ENCODE results near the gene KLHDC7B. TPM values are rescaled to one million over a fixed set of nuclear protein-coding genes. Genes with fewer than 3 reads are reported as not detected.

KLHDC7B gene
- total and polyA plus RNA-seq, 10 of the 15 experiments (the other 5 are each of a cell fraction or from before 2014, with no cell fraction given): 0.05 to 2.2 (median 0.93) TPM; not detected in 2

- peak; percentile 15 for TF ChIP-seq BCL3 (IDR thresholded peaks at IDR 0.05; ENCODE audit: borderline replicate concordance, insufficient read depth, low read depth, low read length, poor library complexity, severe bottlenecking)
- no peak for TF ChIP-seq CEBPB (IDR thresholded peaks at IDR 0.05; ENCODE audit: borderline replicate concordance in 1 of 2, low read depth in 2 of 2, low read length in 2 of 2)
- peak; percentile 38; the same call in 1 of the 2 replicates for TF ChIP-seq ATF7 (IDR thresholded peaks at IDR 0.05; ENCODE audit: low read depth)
- TF ChIP-seq RELB (IDR thresholded peaks at IDR 0.05; ENCODE audit: low read depth): no peak
- no peak for TF ChIP-seq USF1 (IDR thresholded peaks at IDR 0.05; ENCODE audit: borderline replicate concordance, extremely low read length, insufficient read depth, low read depth, low read length)
- TF ChIP-seq RBBP5 (conservative IDR thresholded peaks at IDR 0.05): no peak
- no peak for TF ChIP-seq E2F4 (IDR thresholded peaks at IDR 0.05; ENCODE audit: low read depth, low read length)
- no peak for TF ChIP-seq EP300 (IDR thresholded peaks at IDR 0.05; ENCODE audit: borderline replicate concordance in 1 of 2, control insufficient read depth in 1 of 2, low read depth in 2 of 2, low read length in 2 of 2)
- TF ChIP-seq ZNF207 (IDR thresholded peaks at IDR 0.05; ENCODE audit: borderline replicate concordance): peak; percentile 72; the same call in 1 of the 2 replicates
- no peak for TF ChIP-seq FOXM1 (IDR thresholded peaks at IDR 0.05; ENCODE audit: low read depth, low read length)
- 0 out of 2 replicates have a peak, but pooled peaks have one; percentile 50 for TF ChIP-seq NBN (IDR thresholded peaks at IDR 0.05)
- TF ChIP-seq HDGF (IDR thresholded peaks at IDR 0.05): peak; percentile 34; the same call in 1 of the 2 replicates
- TF ChIP-seq SRF (IDR thresholded peaks at IDR 0.05; ENCODE audit: low read depth in 2 of 2, low read length in 2 of 2): no peak
- no peak for TF ChIP-seq E4F1 (IDR thresholded peaks at IDR 0.05; ENCODE audit: borderline replicate concordance, partially characterized antibody)
- no peak for TF ChIP-seq NR2C1 (IDR thresholded peaks at IDR 0.05)
- TF ChIP-seq ZNF217 (IDR thresholded peaks at IDR 0.05): peak; percentile 83
- TF ChIP-seq STAT1 (conservative IDR thresholded peaks at IDR 0.05): 0 out of 2 replicates have a peak, but pooled peaks have one; percentile 18
- TF ChIP-seq KAT2A (conservative IDR thresholded peaks at IDR 0.05; ENCODE audit: control insufficient read depth, low read depth, low read length): no peak
- TF ChIP-seq HDAC6 (IDR thresholded peaks at IDR 0.05; ENCODE audit: unreplicated experiment): no peak
- TF ChIP-seq DPF2 (IDR thresholded peaks at IDR 0.05): peak; percentile 69
- peak; percentile 17 for TF ChIP-seq SP1 (IDR thresholded peaks at IDR 0.05; ENCODE audit: low read depth, low read length)
- no peak for TF ChIP-seq NR2C2 (IDR thresholded peaks at IDR 0.05; ENCODE audit: borderline replicate concordance, control insufficient read depth, insufficient read length, low read depth)
- no peak for TF ChIP-seq BRCA1 (IDR thresholded peaks at IDR 0.05; ENCODE audit: low read depth, low read length)
These were observed 1.5 kb upstream of the KLHDC7B start (continued) for GRCh38 chr22:50544078-50544745.

Measured in GM12878 (cell line).